Measurements from ENCODE around the gene KCNQ5. TPM values are rescaled to one million over a fixed set of nuclear protein-coding genes. Genes with fewer than 3 reads are reported as not detected.

The KCNQ5 gene
- total RNA-seq, 2 donors from 2014 or later = 0.67 TPM; not detected in 1

- no peak for DNase-seq (ENCODE audit: low spot score)
- Histone ChIP-seq H3K9me3 (no peaks in the 10 kb centered on the region), H3K27ac (no peak overlapping the region), H3K36me3 (no peaks in the 10 kb centered on the region), H3K27me3 (no peaks in the 10 kb centered on the region), H3K4me1 (no peaks in the 10 kb centered on the region), H3K4me3 (no peak overlapping the region)
- no peak for TF ChIP-seq CTCF (IDR thresholded peaks at IDR 0.05)
Observed at GRCh38 chr6:72657407-72658197, 35.7 kb downstream of the KCNQ5 start.

GRCh38 chr6:72659754-72660153 lies 37.9 kb downstream of the KCNQ5 start:
- DNase-seq (ENCODE audit: low spot score) = no peak
- no peaks in the 10 kb centered on the region for H3K27me3 ChIP-seq
- H3K36me3 ChIP-seq = no peaks in the 10 kb centered on the region
- H3K9me3 ChIP-seq = no peaks in the 10 kb centered on the region
- H3K4me3 ChIP-seq = no peak overlapping the region
- no peak overlapping the region for H3K27ac ChIP-seq
- H3K4me1 ChIP-seq = no peaks in the 10 kb centered on the region
- no peak for TF ChIP-seq CTCF (IDR thresholded peaks at IDR 0.05)

GRCh38 chr6:72661411-72661810 lies 39.5 kb downstream of the KCNQ5 start:
- DNase-seq (ENCODE audit: low spot score) = no peak
- no peaks in the 10 kb centered on the region for H3K9me3 ChIP-seq
- no peak overlapping the region for H3K27ac ChIP-seq
- no peak for TF ChIP-seq CTCF (IDR thresholded peaks at IDR 0.05)
- H3K4me3 ChIP-seq = no peak overlapping the region
- no peaks in the 10 kb centered on the region for H3K4me1 ChIP-seq
- H3K27me3 ChIP-seq = no peaks in the 10 kb centered on the region
- H3K36me3 ChIP-seq = no peaks in the 10 kb centered on the region

GRCh38 chr6:72665599-72665998 lies 43.7 kb downstream of the KCNQ5 start:
- H3K4me1 ChIP-seq = no peaks in the 10 kb centered on the region
- H3K27me3 ChIP-seq = no peaks in the 10 kb centered on the region
- H3K27ac ChIP-seq = no peak overlapping the region
- no peak overlapping the region for H3K4me3 ChIP-seq
- no peaks in the 10 kb centered on the region for H3K9me3 ChIP-seq
- no peak for TF ChIP-seq CTCF (IDR thresholded peaks at IDR 0.05)
- H3K36me3 ChIP-seq = no peaks in the 10 kb centered on the region
- no peak for DNase-seq (ENCODE audit: low spot score)

GRCh38 chr6:72669324-72669723 lies 47.5 kb downstream of the KCNQ5 start:
- H3K4me3 ChIP-seq = no peak overlapping the region
- no peak overlapping the region for H3K27ac ChIP-seq
- no peak for TF ChIP-seq CTCF (IDR thresholded peaks at IDR 0.05)
- H3K9me3 ChIP-seq = no peaks in the 10 kb centered on the region
- DNase-seq (ENCODE audit: low spot score) = no peak
- no peaks in the 10 kb centered on the region for H3K36me3 ChIP-seq
- no peaks in the 10 kb centered on the region for H3K27me3 ChIP-seq
- H3K4me1 ChIP-seq = no peaks in the 10 kb centered on the region

GRCh38 chr6:72672906-72673305 lies 51.0 kb downstream of the KCNQ5 start:
- Histone ChIP-seq H3K27ac (no peak overlapping the region), H3K27me3 (no peaks in the 10 kb centered on the region), H3K36me3 (no peaks in the 10 kb centered on the region), H3K9me3 (no peaks in the 10 kb centered on the region), H3K4me3 (no peak overlapping the region), H3K4me1 (no peaks in the 10 kb centered on the region)
- DNase-seq (ENCODE audit: low spot score) = no peak
- TF ChIP-seq CTCF (IDR thresholded peaks at IDR 0.05) = no peak
